ENCODE results near the gene SPINK1. TPM values are rescaled to one million over a fixed set of nuclear protein-coding genes. Genes with fewer than 3 reads are reported as not detected.

Gene SPINK1
- polyA plus RNA-seq, 1 donor from 2014 or later: not detected

- H3K27ac ChIP-seq (ENCODE audit: low read length): no peak overlapping the region
- no peaks in the 10 kb centered on the region for H3K36me3 ChIP-seq (ENCODE audit: insufficient read depth, low read length)
- no peak overlapping the region for H2AFZ ChIP-seq (ENCODE audit: low read depth, low read length)
- H3K79me2 ChIP-seq (replicated peaks; ENCODE audit: insufficient read depth, low read length): no peaks in the 10 kb centered on the region
- H3K4me2 ChIP-seq (ENCODE audit: low read length): no peak overlapping the region
- H3K27me3 ChIP-seq (ENCODE audit: insufficient read depth, low read depth, low read length): no peaks in the 10 kb centered on the region
- TF ChIP-seq SMC3 (conservative IDR thresholded peaks at IDR 0.05; ENCODE audit: poor library complexity): no peak
- TF ChIP-seq CTCF (IDR thresholded peaks at IDR 0.05; ENCODE audit: poor library complexity, severe bottlenecking): no peak
- TF ChIP-seq EZH2 (IDR thresholded peaks at IDR 0.05; ENCODE audit: borderline replicate concordance, insufficient read depth, low read length, poor library complexity, severe bottlenecking): no peak
- TF ChIP-seq POLR2AphosphoS5 (IDR thresholded peaks at IDR 0.05): no peak
- no peak for TF ChIP-seq TAF1 (IDR thresholded peaks at IDR 0.05; ENCODE audit: low read depth)
- no peak for TF ChIP-seq RAD21 (conservative IDR thresholded peaks at IDR 0.05)
- no peak for TF ChIP-seq EP300 (conservative IDR thresholded peaks at IDR 0.05; ENCODE audit: poor library complexity, severe bottlenecking)
- no peak for TF ChIP-seq MXI1 (conservative IDR thresholded peaks at IDR 0.05; ENCODE audit: poor library complexity, severe bottlenecking)
- TF ChIP-seq REST (IDR thresholded peaks at IDR 0.05; ENCODE audit: borderline replicate concordance): no peak
- H3K9ac ChIP-seq (ENCODE audit: low read length): no peak overlapping the region
- H3K9me2 ChIP-seq (ENCODE audit: insufficient read depth, low read length): no peaks in the 10 kb centered on the region
- H3F3A ChIP-seq (ENCODE audit: insufficient read depth, low read length, poor library complexity, severe bottlenecking): no peaks in the 10 kb centered on the region
- H3K4me3 ChIP-seq (ENCODE audit: low read length): no peak overlapping the region
- H3K9me3 ChIP-seq (ENCODE audit: low read length): no peaks in the 10 kb centered on the region
- no peaks in the 10 kb centered on the region for H4K20me1 ChIP-seq (ENCODE audit: insufficient read depth)
Observed at GRCh38 chr5:147845618-147846017, 14.1 kb upstream of the SPINK1 start.

GRCh38 chr5:147844846-147845245, 13.4 kb upstream of the SPINK1 start:
- Histone ChIP-seq H3K9ac (ENCODE audit: low read length) (no peak overlapping the region), H3K4me2 (ENCODE audit: low read length) (no peak overlapping the region), H3K27me3 (ENCODE audit: insufficient read depth, low read depth, low read length) (no peaks in the 10 kb centered on the region), H3K36me3 (ENCODE audit: insufficient read depth, low read length) (no peaks in the 10 kb centered on the region), H4K20me1 (ENCODE audit: insufficient read depth) (no peaks in the 10 kb centered on the region), H3K9me3 (ENCODE audit: low read length) (no peaks in the 10 kb centered on the region), H3K27ac (ENCODE audit: low read length) (no peak overlapping the region), H3K79me2 (replicated peaks; ENCODE audit: insufficient read depth, low read length) (no peaks in the 10 kb centered on the region), H3K9me2 (ENCODE audit: insufficient read depth, low read length) (no peaks in the 10 kb centered on the region), H3K4me3 (ENCODE audit: low read length) (no peak overlapping the region), H3F3A (ENCODE audit: insufficient read depth, low read length, poor library complexity, severe bottlenecking) (no peaks in the 10 kb centered on the region), H2AFZ (ENCODE audit: low read depth, low read length) (no peak overlapping the region)
- no peak for TF ChIP-seq POLR2AphosphoS5 (IDR thresholded peaks at IDR 0.05)
- no peak for TF ChIP-seq SMC3 (conservative IDR thresholded peaks at IDR 0.05; ENCODE audit: poor library complexity)
- TF ChIP-seq CTCF (IDR thresholded peaks at IDR 0.05; ENCODE audit: poor library complexity, severe bottlenecking): no peak
- no peak for TF ChIP-seq EP300 (conservative IDR thresholded peaks at IDR 0.05; ENCODE audit: poor library complexity, severe bottlenecking)
- no peak for TF ChIP-seq TAF1 (IDR thresholded peaks at IDR 0.05; ENCODE audit: low read depth)
- TF ChIP-seq MXI1 (conservative IDR thresholded peaks at IDR 0.05; ENCODE audit: poor library complexity, severe bottlenecking): no peak
- TF ChIP-seq EZH2 (IDR thresholded peaks at IDR 0.05; ENCODE audit: borderline replicate concordance, insufficient read depth, low read length, poor library complexity, severe bottlenecking): no peak
